ENCODE measurements around the gene SPON1.
"Not testable (repeated sequence)": the region's sequence is repeated elsewhere in the genome, so short reads cannot be mapped to it uniquely, and the experiment has no call there.

The SPON1 gene

DNA sequence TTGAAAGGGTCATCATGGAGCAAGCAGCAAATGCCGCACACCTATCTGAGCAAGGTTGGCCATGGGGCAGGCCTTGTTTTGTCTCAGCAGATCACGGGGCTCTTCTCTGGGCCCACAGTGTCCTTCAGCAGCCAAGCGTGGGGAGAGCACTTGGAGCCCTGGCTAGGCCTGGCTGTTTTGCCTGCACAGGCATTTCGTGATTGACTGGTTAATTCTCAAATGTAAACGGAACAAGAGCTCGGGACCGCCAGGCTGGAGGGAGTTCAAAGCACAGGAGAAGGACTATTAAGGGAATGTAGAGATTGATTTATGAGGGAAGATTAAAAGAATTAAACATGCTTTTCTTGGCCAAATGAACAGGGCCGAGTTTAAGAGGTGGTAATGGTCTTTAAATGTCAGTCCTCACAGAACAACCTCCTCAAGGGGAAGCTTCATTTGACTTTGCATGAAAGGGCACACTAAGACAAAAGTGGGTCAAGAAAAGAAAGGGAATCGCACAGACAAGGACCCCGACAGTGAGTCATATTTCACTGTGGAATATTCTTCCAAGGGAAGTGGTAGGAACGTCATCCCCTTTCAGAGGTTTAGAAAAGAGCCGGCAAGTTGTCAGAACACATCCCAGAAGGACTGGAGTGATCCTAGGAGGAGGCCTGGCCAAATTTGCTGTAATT lies 20.7 kb downstream of the SPON1 start:
- no peak for DNase-seq (ENCODE audit: low spot score)

DNA sequence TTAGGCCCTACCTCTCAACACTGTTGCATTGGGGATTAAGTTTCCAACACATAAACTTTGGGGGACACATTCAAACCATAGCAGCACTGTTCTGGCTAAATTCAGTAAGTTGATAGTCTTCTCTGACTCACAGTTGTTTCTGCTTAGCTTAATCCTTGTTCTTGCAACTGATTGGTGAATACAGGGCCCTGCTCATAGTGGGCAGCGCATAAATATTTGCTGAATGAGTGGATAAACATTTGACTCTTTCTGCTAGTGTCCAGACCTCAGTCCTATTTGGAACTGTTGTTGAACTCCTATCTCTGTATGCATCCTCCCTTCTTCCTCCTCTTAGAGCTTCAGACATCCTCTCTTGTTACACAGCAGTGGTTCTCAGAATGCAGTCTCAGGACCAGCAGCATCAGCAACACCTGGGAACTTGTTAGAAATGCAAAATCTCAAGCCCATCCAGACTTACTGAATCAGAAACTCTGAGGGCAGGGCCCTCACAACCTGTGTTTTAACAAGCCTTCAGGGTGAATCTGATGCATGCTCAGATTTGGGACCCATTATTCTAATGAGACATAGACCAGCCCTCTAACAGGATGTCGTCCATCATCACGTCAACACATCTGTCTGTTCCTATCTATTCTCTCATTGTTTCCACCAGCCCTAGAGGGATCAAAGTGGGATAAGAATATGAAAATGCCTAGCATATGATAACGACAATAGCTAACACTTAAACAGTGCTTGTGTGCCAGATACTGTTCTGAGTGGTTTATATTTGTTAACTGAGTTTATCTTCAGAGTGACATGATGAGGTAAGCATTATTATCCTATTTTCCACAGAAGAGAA lies 22.3 kb downstream of the SPON1 start:
- no peak for DNase-seq (ENCODE audit: low spot score)

DNA sequence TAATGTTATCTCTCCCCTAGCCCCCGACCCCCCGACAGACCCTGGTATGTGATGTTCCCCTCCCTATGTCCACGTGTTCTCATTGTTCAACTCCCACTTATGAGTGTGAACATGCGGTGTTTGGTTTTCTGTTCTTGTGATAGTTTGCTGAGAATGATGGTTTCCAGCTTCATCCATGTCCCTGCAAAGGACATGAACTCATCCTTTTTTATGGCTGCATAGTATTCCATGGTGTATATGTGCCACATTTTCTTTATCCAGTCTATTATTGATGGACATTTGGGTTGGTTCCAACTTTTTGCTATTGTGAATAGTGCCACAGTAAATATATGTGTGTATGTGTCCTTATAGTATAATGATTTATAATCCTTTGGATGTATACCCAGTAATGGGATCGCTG lies 24.2 kb downstream of the SPON1 start:
- not testable (repeated sequence) for DNase-seq (ENCODE audit: low spot score)

DNA sequence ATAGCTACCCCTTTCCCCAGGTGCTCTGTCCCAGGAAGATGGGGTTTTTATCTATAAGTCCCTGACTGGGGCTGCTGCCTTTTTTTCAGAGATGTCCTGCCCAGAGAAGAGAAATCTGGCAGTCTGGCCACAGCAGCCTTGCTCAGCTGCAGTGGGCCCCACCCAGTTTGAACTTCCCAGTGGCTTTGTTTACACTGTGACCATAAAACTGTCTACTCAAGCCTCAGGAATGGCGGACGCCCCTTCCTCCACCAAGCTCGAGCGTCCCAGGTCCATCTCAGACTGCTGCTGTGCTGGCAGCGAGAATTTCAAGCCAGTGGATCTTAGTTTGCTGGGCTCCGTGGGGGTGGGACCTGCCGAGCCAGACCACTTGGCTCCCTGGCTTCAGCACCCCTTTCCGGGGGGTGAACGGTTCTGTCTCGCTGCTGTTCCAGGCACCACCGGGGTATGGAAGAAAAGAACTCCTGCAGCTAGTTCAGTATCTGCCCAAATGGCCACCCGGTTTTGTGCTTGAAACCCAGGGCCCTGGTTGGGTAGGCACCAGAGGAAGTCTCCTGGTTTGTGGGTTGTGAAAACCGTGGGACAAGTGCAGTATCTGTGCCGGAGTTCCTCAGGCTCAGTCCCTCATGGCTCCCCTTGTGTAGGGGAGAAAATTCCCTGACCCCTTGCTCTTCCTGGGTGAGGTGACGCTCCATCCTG lies 29.8 kb downstream of the SPON1 start:
- not testable (repeated sequence) for DNase-seq (ENCODE audit: low spot score)

DNA sequence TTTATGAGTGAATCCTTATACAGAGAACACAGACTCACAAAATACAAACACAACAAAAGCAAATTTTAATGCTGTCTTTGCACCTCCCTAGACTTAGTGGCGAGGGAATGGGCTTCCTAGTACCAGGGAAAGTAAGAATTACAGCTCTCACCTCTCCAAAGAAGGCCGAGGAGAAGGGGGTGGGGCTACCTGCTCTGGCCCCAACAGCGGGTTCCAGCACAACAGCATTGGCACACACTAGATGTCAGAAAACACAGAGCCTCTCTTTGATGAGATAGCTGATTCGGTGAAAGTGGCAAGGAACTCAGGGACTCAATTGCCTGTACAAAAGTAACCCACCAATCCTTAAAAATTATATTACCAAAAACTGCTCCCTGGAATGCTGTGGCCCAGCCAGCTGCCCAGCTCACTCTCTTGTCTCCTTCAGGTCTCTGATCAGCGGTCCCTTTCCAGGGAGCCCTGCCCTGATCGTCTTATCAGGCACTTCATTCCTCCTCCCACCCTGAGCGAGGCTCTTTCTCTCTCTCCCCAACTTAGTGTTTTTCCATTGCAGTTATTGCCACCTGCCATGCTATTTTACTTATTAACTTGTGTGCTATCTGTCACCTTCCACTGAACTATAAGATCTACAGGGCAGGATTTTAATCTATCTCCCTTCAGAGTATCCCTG lies 30.7 kb downstream of the SPON1 start:
- no peak for DNase-seq (ENCODE audit: low spot score)

DNA sequence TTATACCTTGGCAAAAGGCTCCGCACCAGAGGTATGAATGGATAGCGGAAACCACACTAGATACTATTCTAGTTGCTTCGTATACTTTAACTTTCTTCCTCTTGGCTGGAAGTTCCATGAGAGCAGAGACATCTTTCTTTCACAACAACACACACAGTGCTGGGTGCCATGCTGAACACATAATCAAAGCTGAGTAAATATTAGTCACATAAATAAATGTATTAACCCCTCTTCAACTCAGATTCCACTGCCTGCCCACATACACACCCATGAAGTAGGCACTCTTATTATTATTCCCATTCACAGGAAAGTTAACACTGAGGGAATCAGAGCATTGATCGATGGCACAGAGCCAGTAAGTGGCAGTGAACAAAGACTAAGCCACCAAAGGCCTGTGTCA lies 35.4 kb downstream of the SPON1 start:
- DNase-seq (ENCODE audit: low spot score) = no peak

DNA sequence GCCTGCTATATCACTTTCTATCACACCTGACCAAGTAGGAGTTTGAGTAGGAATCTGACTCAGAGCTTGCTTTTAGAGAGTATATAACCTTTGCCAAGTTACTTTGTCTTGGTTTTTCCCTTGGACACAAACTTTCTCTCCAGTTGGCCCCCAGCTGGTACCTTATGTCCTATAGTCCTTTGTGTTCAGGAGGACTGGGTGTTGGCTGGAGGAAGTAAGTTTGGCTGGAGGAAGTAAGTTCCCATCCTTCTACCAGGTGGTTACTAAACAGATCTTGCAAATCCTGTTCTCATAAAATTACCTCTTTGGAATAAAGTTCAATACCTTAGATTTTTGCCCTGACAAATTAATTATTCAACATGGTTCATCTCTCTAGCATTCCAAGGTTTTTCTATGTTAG lies 37.2 kb downstream of the SPON1 start:
- no peak for DNase-seq (ENCODE audit: low spot score)

DNA sequence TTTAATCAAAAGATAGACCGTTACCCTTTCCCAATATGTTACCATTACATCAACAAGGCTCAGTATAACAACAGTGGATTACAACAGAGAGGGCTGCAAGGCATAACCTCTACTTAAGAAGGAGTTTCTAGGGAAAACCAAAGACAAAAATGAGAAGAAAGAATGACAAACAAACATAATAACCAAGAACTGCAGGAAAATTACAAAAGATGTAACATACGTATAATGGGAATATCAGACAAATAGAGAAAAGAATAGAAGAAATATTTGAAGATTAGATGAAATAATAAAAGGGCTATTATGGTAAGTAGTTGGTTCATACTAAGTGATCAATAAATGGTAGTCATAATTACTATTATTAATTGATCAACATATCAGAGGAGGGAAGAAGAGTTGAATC lies 39.1 kb downstream of the SPON1 start:
- DNase-seq (ENCODE audit: low spot score) = no peak

DNA sequence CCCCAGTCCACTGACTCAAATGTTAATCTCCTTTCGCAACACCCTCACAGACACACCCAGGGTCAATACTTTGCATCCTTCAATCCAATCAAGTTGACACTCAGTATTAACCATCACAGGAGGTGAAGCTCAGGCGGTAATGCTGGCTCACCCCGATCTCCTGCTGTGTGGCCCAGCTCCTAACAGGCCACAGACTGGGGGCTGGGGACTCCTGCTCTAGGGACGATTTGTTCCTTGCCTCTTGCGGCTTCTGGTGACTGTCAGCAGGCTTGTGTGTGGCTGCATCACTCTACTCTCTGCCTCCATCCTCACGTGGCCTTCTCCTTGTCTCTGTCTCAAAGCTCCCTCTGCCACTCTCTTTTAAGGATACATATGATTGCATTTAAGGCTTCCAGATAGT lies 45.0 kb downstream of the SPON1 start:
- DNase-seq (ENCODE audit: low spot score) = no peak

DNA sequence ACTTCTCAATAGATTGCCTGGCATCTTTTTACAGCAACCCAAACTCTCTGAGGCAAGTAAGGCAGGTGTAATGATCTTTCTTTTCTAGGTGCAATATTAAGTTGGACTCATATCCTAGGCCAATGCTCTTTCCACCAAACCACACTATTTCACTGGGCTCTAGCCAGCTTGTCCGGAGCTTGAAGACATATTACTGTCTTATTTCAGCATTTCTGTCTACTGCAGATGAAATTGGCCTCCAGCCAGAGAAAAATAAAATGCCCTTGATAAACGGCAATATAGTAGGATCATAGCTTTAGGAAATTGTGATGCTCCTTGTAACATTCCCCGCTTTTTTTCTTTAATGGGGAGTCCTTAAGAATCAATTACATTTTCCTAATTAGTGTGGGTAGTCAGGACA lies 48.1 kb downstream of the SPON1 start:
- DNase-seq (ENCODE audit: low spot score) = no peak

DNA sequence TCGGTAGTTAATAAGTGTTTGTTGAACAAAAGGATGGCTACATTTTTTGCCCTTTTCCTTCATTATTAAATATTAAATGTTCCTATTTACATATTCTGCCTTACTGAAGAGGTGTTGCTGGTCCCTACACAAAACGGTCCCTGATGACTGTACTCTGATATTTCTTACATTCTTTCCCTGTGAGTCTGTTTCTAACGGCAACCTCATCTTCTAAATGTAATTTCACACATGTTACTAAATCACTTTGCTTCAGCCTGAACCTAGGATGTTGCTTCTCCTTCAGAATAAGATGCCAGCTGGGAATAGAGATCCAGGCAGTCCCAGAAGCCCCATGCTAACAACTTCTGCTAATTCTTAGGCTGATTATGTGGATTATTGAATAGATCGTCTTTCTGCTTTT lies 50.3 kb downstream of the SPON1 start:
- no peak for DNase-seq (ENCODE audit: low spot score)

DNA sequence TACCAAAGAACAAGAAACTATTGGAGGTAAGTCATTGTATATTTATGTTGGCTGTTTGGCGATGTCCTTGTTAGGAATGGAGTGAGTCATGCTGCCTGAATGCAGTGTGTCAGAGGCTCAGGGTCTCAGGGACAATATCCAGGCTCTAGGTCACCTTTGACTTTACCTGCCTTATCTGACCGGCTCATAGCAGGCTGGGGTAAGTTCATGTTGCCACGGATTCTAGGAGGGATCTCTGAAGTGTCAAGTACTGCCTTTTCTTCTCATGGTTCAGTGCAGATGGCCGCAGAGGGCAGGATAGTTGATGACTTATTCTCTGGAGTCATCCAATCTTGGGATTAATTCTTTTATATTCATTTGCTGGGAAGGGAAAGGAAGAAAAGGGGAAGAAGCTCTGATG lies 53.2 kb downstream of the SPON1 start:
- DNase-seq (ENCODE audit: low spot score) = no peak

DNA sequence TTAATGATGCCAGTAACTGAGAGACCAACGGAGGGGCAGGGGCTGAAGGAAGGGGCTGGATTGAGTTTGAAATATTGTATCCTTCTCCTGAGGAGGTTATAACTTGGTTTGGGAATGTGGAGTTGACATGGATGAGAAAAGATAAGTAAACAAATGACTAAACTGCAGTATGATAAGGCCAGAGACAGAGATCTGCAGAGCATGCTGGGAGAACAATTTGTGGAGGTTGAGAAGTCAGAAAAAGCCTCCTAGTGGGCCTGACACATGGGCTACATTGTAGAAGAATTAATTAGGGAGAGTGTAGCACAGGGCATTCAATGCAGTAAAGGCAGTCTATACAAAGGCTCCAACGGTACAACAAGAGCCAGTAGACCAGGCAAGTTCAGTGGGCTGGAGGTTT lies 55.9 kb downstream of the SPON1 start:
- no peak for DNase-seq (ENCODE audit: low spot score)

DNA sequence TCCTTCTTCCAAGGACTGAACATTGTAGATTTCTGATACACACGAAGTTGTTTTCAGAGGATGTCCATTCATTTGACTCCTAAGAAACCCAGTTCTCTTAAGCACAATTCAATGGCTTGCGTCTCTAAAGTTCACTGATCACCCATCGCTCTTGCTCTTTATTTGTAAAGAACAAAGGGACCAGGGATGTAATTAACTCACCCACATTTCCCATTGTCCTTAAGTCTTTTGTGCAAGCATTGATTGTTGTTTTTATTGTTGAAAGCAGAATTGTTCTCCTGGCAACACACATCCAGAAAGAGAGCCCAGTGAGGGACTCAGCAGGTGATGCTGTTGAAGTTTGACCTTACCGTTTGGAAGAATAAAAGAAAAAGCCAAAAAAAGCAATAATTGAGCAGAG lies 59.2 kb downstream of the SPON1 start:
- DNase-seq (ENCODE audit: low spot score) = no peak

DNA sequence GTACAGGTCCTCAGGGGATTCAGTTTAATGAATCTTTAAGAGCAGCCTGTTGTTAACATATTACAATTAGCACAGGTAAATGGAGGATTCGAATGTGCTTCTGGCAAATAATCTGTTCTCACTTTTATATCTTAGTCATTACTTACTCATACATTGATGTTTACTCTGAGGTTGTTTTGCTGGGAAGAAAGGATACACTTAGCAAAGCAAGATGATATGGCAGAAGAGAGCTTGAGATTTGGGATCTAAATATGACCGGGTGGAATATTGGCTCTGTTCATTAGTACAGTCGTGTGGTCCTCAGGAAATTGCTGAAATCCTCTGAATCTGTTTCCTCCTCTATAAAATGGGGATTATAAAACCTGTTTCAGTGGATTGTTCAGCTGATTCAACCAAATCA lies 59.7 kb downstream of the SPON1 start:
- DNase-seq (ENCODE audit: low spot score) = no peak

DNA sequence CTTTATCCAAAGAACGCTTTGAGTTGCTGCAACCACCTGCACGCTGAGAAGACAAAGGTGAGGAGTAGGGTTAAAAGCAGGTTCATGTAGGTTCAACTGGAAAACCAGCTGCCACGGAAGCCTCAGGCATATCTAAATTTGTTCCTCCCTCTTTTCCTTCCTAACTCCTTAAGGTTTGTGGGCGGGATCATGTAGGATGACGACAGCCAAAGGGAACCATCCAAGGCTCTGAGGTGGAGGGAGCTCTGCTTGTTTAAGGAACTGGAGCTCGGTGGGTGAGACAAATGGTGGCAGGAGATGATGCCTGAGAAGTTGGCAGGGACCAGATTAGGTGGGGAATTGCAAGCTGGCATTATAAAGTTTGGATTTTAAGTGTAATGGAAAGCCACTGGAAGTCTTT lies 60.3 kb downstream of the SPON1 start:
- no peak for DNase-seq (ENCODE audit: low spot score)

DNA sequence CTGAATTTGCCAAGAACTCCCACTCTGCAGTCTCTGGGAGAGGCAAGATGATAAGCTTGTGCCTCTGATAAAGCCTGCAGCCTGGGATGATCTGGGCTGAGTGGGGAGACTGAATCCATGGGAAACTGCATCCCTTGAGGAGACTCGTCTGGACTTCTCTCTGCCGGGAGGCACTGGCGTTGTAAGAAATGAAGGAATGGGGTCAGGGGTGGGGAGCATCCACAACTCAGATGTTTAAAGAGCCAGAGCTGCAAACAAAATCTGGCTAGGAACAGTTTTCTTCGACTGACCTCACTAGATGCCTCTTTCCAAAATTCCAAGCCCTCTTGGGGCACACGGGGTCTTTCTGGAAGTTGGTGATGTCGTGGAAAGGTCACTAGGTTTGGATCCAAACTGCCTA lies 64.4 kb downstream of the SPON1 start:
- no peak for DNase-seq (ENCODE audit: low spot score)

DNA sequence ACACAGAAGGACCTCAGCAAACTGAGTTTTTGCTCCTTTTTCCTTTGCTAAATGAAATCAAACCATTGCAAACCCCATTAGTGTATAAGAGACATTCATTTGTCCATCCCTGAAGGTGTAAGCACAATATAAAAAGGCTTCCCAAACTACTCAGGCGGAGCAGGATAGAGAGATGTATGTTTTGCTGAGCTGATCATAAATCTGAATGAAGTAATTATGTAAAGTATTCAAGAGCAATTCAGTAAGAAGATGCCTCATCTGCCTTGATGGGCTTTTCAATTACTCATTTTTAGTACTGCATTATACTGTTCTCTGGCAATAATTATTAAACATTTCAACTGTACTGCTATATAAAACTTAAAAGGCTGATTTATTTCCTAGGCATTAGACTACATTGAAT lies 65.0 kb downstream of the SPON1 start:
- no peak for DNase-seq (ENCODE audit: low spot score)

DNA sequence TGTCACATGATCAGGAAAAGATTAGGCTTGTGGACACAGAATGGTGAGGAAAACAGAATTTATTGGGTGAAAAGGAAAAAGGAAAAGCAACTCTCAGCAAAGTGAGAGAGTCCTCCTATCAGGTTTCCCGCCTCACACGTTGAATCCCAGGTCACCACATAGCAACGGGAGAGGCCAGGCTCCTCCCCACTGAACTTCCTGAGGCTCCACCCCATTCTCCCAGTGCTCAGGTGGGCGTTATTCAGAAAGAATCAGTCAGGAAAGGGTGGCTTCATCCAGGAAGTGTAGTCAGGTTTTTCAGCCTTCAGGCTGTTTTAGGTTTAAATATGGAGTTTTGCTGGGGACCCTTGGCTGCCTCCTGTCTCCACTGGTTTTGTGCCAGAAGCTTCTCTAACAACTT lies 66.9 kb downstream of the SPON1 start:
- no peak for DNase-seq (ENCODE audit: low spot score)

DNA sequence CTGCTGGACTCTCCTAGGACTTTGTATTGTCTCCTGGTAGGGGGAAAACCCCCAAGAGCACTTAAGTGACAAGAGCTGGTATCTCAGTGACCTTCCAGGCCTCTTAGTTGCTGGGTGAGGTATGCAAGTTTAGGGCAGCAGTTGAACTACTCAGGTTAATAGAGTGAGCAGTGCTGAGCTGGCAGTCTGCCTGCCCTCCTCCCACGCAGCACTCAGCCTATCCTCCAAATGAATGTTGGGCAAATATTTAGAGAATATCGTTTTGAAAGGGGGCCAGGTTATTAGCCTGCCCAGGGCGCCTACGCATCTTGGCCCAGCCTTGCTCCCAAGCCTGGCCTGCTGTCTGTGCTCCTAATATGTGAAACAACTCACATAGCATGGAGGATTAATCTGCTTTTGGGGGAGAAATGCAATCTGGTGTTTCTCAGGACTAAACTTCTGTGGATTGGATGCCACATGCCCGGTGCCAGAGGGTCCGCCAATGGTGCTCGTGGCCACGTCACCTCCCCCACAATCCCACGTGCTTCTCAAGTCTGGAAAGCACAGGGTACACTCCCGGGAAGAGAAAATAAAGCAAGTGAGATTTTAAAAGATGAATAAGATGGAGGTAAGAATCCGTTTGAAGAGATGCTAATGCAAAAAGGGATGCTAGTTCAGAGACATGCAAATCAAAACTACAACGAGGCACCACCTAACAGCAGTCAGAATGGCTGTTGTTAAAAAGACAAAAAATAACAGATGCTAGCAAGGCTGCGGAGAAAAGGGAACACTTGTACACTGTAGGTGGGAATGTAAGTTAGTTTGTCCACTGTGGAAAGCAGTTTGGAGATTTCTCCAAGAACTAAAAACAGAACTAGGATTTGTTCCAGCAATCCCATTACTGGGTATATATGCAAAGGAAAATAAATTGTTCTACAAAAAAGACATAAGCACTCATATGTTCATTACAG lies 67.7 kb downstream of the SPON1 start:
- DNase-seq (ENCODE audit: low spot score) = no peak

DNA sequence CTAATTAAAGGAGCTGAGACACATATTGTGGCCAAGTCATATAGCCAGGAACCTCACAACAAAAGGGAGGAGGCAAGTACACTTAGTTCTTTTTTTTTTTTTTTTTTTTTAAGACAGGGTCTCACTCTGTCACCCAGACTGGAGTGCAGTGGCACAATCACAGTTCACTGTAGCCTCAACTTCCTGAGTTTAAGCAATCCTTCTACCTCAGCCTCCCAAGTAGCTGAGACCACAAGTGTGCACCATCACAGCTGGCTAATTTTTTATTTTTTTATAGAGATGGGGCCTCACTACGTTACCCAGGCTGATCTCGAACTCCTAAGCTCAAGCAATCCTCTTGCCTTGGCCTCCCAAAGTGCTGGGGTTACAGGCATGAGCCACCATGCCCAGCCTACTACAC lies 73.0 kb downstream of the SPON1 start:
- DNase-seq (ENCODE audit: low spot score) = not testable (repeated sequence)

All from putamen (tissue), 1 donor.